OCI-LY3 (cell line): ENCODE results near the gene TMEM168.

Source experiments
- H2AFZ ChIP-seq: fragments of 200-600, 300-600 bp; shearing (Covaris generic); 2 replicates; pipeline ENCODE4 v1.6.0; 2014; ENCODE audit warnings: antibody characterized with exemption, low read depth, low read length
- H3K27ac ChIP-seq: fragments of 200-600, 300-600 bp; sonication (generic); 2 replicates; pipeline ENCODE4 v1.5.1; 2014; ENCODE audit warnings: mild to moderate bottlenecking, low read length, moderate library complexity, mixed read lengths
- H3K27me3 ChIP-seq: fragments of 200-600, 300-600 bp; sonication (generic); 2 replicates; pipeline ENCODE4 v1.6.1; 2014; ENCODE audit warnings: low read depth, low read length, mixed read lengths
- H3K36me3 ChIP-seq: fragments of 200-600, 300-600 bp; sonication (generic); replicated peaks from 2 replicates; pipeline ENCODE3; 2014; ENCODE audit warnings: low read depth, low read length, mixed read lengths
- H3K4me1 ChIP-seq: fragments of 300-600, 200-600 bp; sonication (generic); 2 replicates; pipeline ENCODE4 v1.6.1; 2014; ENCODE audit warnings: low read length, mixed read lengths
- H3K4me2 ChIP-seq: fragments of 200-600, 300-600 bp; sonication (generic); 2 replicates; pipeline ENCODE4 v1.6.1; 2014; ENCODE audit warnings: low read length, mixed read lengths
- H3K4me3 ChIP-seq: fragments of 300-600, 200-600 bp; sonication (generic); 2 replicates; pipeline ENCODE4 v1.5.1; 2014; ENCODE audit warnings: antibody characterized with exemption, mild to moderate bottlenecking, low read length, moderate library complexity
- H3K79me2 ChIP-seq: fragments of 300-600, 200-600 bp; shearing (Covaris generic); 2 replicates; pipeline ENCODE4 v1.6.1; 2014; ENCODE audit warnings: mild to moderate bottlenecking, low read length, mixed read lengths
- H3K9ac ChIP-seq: fragments of 300-600, 200-600 bp; shearing (Covaris generic); 2 replicates; pipeline ENCODE4 v1.6.0; 2014; ENCODE audit warnings: mild to moderate bottlenecking, low read length, moderate library complexity
- H3K9me3 ChIP-seq: fragments of 200-600, 300-600 bp; shearing (Covaris generic); 2 replicates; pipeline ENCODE4 v1.6.1; 2014; ENCODE audit warnings: low read length, mixed read lengths; ENCODE audit not compliant: insufficient read depth
- H4K20me1 ChIP-seq: fragments of 200-600, 300-600 bp; sonication (generic); 2 replicates; pipeline ENCODE4 v1.6.1; 2016; ENCODE audit warnings: low read length, mixed read lengths; ENCODE audit not compliant: insufficient read depth
- CTCF ChIP-seq: fragments of 200-600, 300-600 bp; sonication (generic); IDR thresholded peaks from 2 replicates; pipeline ENCODE4 v1.5.1; 2014; ENCODE audit warnings: antibody characterized with exemption, low read length, low read depth
- EZH2phosphoT487 ChIP-seq: fragments of 200-600 bp; shearing (Covaris generic); IDR thresholded peaks from 2 replicates; pipeline ENCODE4 v1.6.1; 2018; ENCODE audit warnings: antibody characterized with exemption, mixed run types, low read depth

TMEM168 gene

GRCh38 chr7:112749775-112750174 is 40.4 kb downstream of the TMEM168 start:
- Histone ChIP-seq H3K27me3 (no peaks in the 10 kb centered on the region), H3K4me3 (no peak overlapping the region), H3K4me2 (no peak overlapping the region), H3K36me3 (no peaks in the 10 kb centered on the region), H3K9me3 (no peaks in the 10 kb centered on the region), H3K79me2 (no peaks in the 10 kb centered on the region), H2AFZ (no peak overlapping the region), H3K27ac (no peak overlapping the region), H3K9ac (no peak overlapping the region), H3K4me1 (no peaks in the 10 kb centered on the region), H4K20me1 (no peaks in the 10 kb centered on the region)
- TF ChIP-seq EZH2phosphoT487 (no peak), CTCF (no peak)

- Histone ChIP-seq H3K27me3 (no peaks in the 10 kb centered on the region), H3K9me3 (no peaks in the 10 kb centered on the region), H2AFZ (no peak overlapping the region), H3K9ac (no peak overlapping the region), H4K20me1 (no peaks in the 10 kb centered on the region), H3K79me2 (no peaks in the 10 kb centered on the region), H3K4me1 (no peaks in the 10 kb centered on the region), H3K4me3 (no peak overlapping the region), H3K36me3 (no peaks in the 10 kb centered on the region), H3K27ac (no peak overlapping the region), H3K4me2 (no peak overlapping the region)
- TF ChIP-seq EZH2phosphoT487 = no peak
Observed at GRCh38 chr7:112748381-112748780, 41.8 kb downstream of the TMEM168 start.

- no peak overlapping the region for H3K27ac ChIP-seq
- H3K9me3 ChIP-seq = no peaks in the 10 kb centered on the region
- H4K20me1 ChIP-seq = no peaks in the 10 kb centered on the region
- H3K36me3 ChIP-seq = no peaks in the 10 kb centered on the region
- H3K4me1 ChIP-seq = no peaks in the 10 kb centered on the region
- TF ChIP-seq EZH2phosphoT487 (no peak), CTCF (no peak)
- no peak overlapping the region for H3K4me2 ChIP-seq
- no peak overlapping the region for H3K9ac ChIP-seq
- no peaks in the 10 kb centered on the region for H3K79me2 ChIP-seq
- H3K4me3 ChIP-seq = no peak overlapping the region
- H3K27me3 ChIP-seq = no peaks in the 10 kb centered on the region
- H2AFZ ChIP-seq = no peak overlapping the region
Observed at GRCh38 chr7:112745635-112746034, 44.6 kb downstream of the TMEM168 start.

GRCh38 chr7:112744818-112745217 is 45.4 kb downstream of the TMEM168 start:
- no peak overlapping the region for H3K27ac ChIP-seq
- H3K4me1 ChIP-seq = no peaks in the 10 kb centered on the region
- H3K36me3 ChIP-seq = no peaks in the 10 kb centered on the region
- no peaks in the 10 kb centered on the region for H3K79me2 ChIP-seq
- H4K20me1 ChIP-seq = no peaks in the 10 kb centered on the region
- H3K9me3 ChIP-seq = no peaks in the 10 kb centered on the region
- H3K4me2 ChIP-seq = no peak overlapping the region
- no peak overlapping the region for H2AFZ ChIP-seq
- no peaks in the 10 kb centered on the region for H3K27me3 ChIP-seq
- TF ChIP-seq EZH2phosphoT487 (no peak), CTCF (no peak)
- no peak overlapping the region for H3K4me3 ChIP-seq
- H3K9ac ChIP-seq = no peak overlapping the region

GRCh38 chr7:112743811-112744210 is 46.4 kb downstream of the TMEM168 start:
- no peaks in the 10 kb centered on the region for H3K4me1 ChIP-seq
- no peaks in the 10 kb centered on the region for H3K9me3 ChIP-seq
- H2AFZ ChIP-seq = no peak overlapping the region
- H4K20me1 ChIP-seq = no peaks in the 10 kb centered on the region
- H3K27ac ChIP-seq = no peak overlapping the region
- H3K79me2 ChIP-seq = no peaks in the 10 kb centered on the region
- H3K36me3 ChIP-seq = no peaks in the 10 kb centered on the region
- TF ChIP-seq EZH2phosphoT487 = no peak
- no peak for TF ChIP-seq CTCF
- no peak overlapping the region for H3K9ac ChIP-seq
- H3K4me3 ChIP-seq = no peak overlapping the region
- H3K4me2 ChIP-seq = no peak overlapping the region
- no peaks in the 10 kb centered on the region for H3K27me3 ChIP-seq
